Tibial nerve (tissue), 4 donors: ENCODE measurements around the gene DYNC1I1. TPM values are rescaled to one million over a fixed set of nuclear protein-coding genes. Genes with fewer than 3 reads are reported as not detected.

ENCODE experiments used
- DNase-seq, 2 donors: peaks; one replicate each; pipeline ENCODE4 v3.0.0-alpha.2; 2019; ENCODE audit warnings: low spot score in 2 of 2
- H3K27ac ChIP-seq, 4 donors: fragments of 200-600 bp; sonication (generic) in 3 of 4; one replicate each; pipeline ENCODE4 v1.5.1; 2017 to 2019; ENCODE audit warnings: mild to moderate bottlenecking in 1 of 4
- H3K27me3 ChIP-seq, 2 donors: fragments of 200-600 bp; sonication (generic) in 1 of 2; one replicate each; pipeline versions ENCODE4 v1.5.1 to v1.6.0; 2017 to 2019
- H3K36me3 ChIP-seq, 3 donors: fragments of 200-600 bp; sonication (generic); one replicate each; pipeline ENCODE4 v1.5.1; 2018 to 2019
- H3K4me1 ChIP-seq, 4 donors: fragments of 200-600 bp; sonication (generic) in 3 of 4; one replicate each; pipeline ENCODE4 v1.5.1; 2017 to 2019
- H3K4me3 ChIP-seq, 4 donors: fragments of 200-600 bp; sonication (generic) in 3 of 4; one replicate each; pipeline ENCODE4 v1.5.1; 2017 to 2019; ENCODE audit warnings: mild to moderate bottlenecking in 1 of 4, moderate library complexity in 1 of 4
- H3K9me3 ChIP-seq, 4 donors: fragments of 200-600 bp; sonication (generic) in 3 of 4; one replicate each; pipeline ENCODE4 v1.5.1; 2017 to 2019
- EP300 ChIP-seq, 2 donors: sonication (generic); formaldehyde crosslinking; IDR thresholded peaks; one replicate each; pipeline ENCODE4 v1.6.1; 2017; ENCODE audit warnings: antibody characterized with exemption in 2 of 2, mild to moderate bottlenecking in 1 of 2
- POLR2A ChIP-seq, 2 donors: fragments of 450-650 bp; IDR thresholded peaks; one replicate each; pipeline ENCODE4 v1.6.1; 2017; ENCODE audit warnings: antibody characterized with exemption in 2 of 2, mild to moderate bottlenecking in 2 of 2, moderate library complexity in 2 of 2
- WGBS, 2 donors: methylation state at CpG; one replicate each; pipeline ENCODE4 v1.1.5; 2018; 5-methylcytosine and 5-hydroxymethylcytosine counted together
- total RNA-seq, 4 donors: library from RNA; depleted of rRNA; stranded (reverse); fragments of >200 nt; gene quantifications; one replicate each; pipeline ENCODE4 v1.1.0, GENCODE V29; 2016
- TF ChIP-seq, protein P1 (sequence below), 5 experiments: fragments of 200-600 bp in 3 of 5; fragments of 450-650 bp in 2 of 5; sonication (generic) in 3 of 5; IDR thresholded peaks; one replicate each; pipeline ENCODE4 v1.5.1; 2016 to 2019; ENCODE audit warnings: antibody characterized with exemption in 5 of 5, mild to moderate bottlenecking in 3 of 5, moderate library complexity in 2 of 5

DYNC1I1 gene
- total RNA-seq, 4 donors from 2014 or later, result 5.5 to 12.0 (median 9.8) TPM

GRCh38 chr7:95875519-95875918 is 103.2 kb downstream of the DYNC1I1 start:
- peaks cover 0 to 5% (median 0%) of the 10 kb centered on the region in 4 donors for H3K4me1 ChIP-seq
- TF ChIP-seq, protein P1, sequence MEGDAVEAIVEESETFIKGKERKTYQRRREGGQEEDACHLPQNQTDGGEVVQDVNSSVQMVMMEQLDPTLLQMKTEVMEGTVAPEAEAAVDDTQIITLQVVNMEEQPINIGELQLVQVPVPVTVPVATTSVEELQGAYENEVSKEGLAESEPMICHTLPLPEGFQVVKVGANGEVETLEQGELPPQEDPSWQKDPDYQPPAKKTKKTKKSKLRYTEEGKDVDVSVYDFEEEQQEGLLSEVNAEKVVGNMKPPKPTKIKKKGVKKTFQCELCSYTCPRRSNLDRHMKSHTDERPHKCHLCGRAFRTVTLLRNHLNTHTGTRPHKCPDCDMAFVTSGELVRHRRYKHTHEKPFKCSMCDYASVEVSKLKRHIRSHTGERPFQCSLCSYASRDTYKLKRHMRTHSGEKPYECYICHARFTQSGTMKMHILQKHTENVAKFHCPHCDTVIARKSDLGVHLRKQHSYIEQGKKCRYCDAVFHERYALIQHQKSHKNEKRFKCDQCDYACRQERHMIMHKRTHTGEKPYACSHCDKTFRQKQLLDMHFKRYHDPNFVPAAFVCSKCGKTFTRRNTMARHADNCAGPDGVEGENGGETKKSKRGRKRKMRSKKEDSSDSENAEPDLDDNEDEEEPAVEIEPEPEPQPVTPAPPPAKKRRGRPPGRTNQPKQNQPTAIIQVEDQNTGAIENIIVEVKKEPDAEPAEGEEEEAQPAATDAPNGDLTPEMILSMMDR (IDR thresholded peaks at IDR 0.05), result no peak
- TF ChIP-seq EP300 (IDR thresholded peaks at IDR 0.05) (no peak), POLR2A (IDR thresholded peaks at IDR 0.05) (no peak)
- no peaks in the 10 kb centered on the region for H3K27me3 ChIP-seq

DNA sequence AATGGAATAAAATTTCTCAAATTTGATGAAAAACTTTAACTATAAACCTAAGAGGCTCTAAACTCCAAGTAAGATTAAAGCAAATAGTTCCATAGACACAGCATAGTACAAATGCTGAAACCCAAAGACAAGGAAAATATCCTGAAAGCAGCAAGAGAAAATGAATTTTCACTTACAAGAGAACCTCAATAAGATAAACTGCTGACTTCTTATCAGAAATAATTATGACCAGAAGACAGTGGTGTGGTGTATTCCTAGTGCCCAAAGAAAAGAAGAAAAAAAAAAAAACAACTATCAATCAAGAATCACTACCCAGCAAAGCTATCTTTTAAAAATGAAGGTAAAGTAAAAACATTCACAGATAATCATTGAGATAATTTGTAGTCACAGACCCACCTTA is 106.3 kb downstream of the DYNC1I1 start:
- H3K9me3 ChIP-seq, result peaks cover 0 to 10% (median 0%) of the 10 kb centered on the region in 4 donors
- H3K36me3 ChIP-seq, result no peaks in the 10 kb centered on the region
- DNase-seq, result no peak
- no peak overlapping the region for H3K4me3 ChIP-seq
- TF ChIP-seq EP300 (IDR thresholded peaks at IDR 0.05), result no peak
- TF ChIP-seq, protein P1 (IDR thresholded peaks at IDR 0.05), result no peak
- TF ChIP-seq POLR2A (IDR thresholded peaks at IDR 0.05), result no peak
- no peaks in the 10 kb centered on the region for H3K27me3 ChIP-seq
- no peaks in the 10 kb centered on the region for H3K4me1 ChIP-seq
- no peak overlapping the region for H3K27ac ChIP-seq

More at GRCh38 chr7:95875519-95875918, 103.2 kb downstream of the DYNC1I1 start:
- no peaks in the 10 kb centered on the region for H3K36me3 ChIP-seq
- no peak overlapping the region for H3K4me3 ChIP-seq
- no peak for DNase-seq
- no peak overlapping the region for H3K27ac ChIP-seq
- peaks cover 0 to 10% (median 0%) of the 10 kb centered on the region in 4 donors for H3K9me3 ChIP-seq

DNA sequence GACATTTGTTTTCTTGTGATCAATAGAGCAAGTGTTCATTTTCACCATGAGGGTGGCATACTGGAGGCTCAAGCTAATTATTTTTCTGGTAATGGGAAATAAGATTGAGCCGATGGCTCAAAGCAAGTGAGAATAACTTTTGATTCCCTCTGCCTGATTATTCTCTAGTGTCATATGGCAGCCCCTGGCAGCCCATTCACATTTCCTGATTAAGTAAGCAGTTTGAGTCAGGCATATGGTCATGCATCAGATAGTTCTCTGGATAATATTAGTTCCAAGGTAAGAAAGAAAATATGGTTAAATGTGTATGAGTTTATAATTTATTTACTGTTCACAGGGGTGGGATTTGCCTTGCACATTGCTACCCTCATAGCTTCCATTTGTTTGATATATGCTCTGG is 109.2 kb downstream of the DYNC1I1 start:
- Histone ChIP-seq H3K9me3 (peaks cover 0 to 10% (median 0%) of the 10 kb centered on the region in 4 donors), H3K27ac (no peak overlapping the region), H3K27me3 (no peaks in the 10 kb centered on the region), H3K36me3 (no peaks in the 10 kb centered on the region), H3K4me3 (no peak overlapping the region), H3K4me1 (no peaks in the 10 kb centered on the region)
- 44 to 58% methylated on average over 1 of the region's 1 CpG for WGBS, 2 donors
- DNase-seq, result no peak
- TF ChIP-seq POLR2A (IDR thresholded peaks at IDR 0.05), result no peak
- TF ChIP-seq EP300 (IDR thresholded peaks at IDR 0.05), result no peak
- TF ChIP-seq, protein P1 (IDR thresholded peaks at IDR 0.05), result no peak

DNA sequence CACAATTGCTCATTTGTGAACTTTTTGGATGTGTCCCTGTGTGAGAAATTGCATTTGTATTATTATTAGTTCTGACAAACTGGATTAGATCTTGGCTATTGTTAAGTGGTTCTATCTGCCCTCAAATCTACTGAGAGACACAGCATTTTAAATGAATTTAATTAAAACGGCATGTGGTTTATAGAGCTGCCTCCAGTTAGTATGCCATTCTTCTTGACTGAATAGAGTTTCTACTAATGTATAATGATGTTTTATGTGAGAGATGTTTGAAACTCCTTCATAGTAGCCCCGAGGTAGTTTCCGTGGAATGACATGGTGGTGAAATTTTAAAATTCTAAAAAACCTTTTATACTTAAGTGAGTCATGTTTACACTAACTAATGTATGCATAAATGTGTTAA is 110.9 kb downstream of the DYNC1I1 start:
- no peak for DNase-seq
- H3K36me3 ChIP-seq, result no peaks in the 10 kb centered on the region
- peaks cover 0 to 5% (median 0%) of the 10 kb centered on the region in 4 donors for H3K9me3 ChIP-seq
- H3K27me3 ChIP-seq, result no peaks in the 10 kb centered on the region
- H3K4me1 ChIP-seq, result no peaks in the 10 kb centered on the region
- no peak overlapping the region for H3K27ac ChIP-seq
- TF ChIP-seq, protein P1 (IDR thresholded peaks at IDR 0.05), result no peak
- TF ChIP-seq POLR2A (IDR thresholded peaks at IDR 0.05) (no peak), EP300 (IDR thresholded peaks at IDR 0.05) (no peak)
- WGBS, 2 donors, result 63 to 72% methylated on average over 3 of the region's 3 CpGs
- H3K4me3 ChIP-seq, result no peak overlapping the region

GRCh38 chr7:95886501-95887090 is 114.2 kb downstream of the DYNC1I1 start:
- Histone ChIP-seq H3K4me3 (no peak overlapping the region), H3K27ac (no peak overlapping the region), H3K9me3 (no peaks in the 10 kb centered on the region), H3K4me1 (no peaks in the 10 kb centered on the region), H3K27me3 (no peaks in the 10 kb centered on the region), H3K36me3 (no peaks in the 10 kb centered on the region)
- TF ChIP-seq POLR2A (IDR thresholded peaks at IDR 0.05), result no peak
- TF ChIP-seq, protein P1 (IDR thresholded peaks at IDR 0.05), result no peak
- DNase-seq, result no peak
- 12 to 20% methylated on average over 4 of the region's 4 CpGs for WGBS, 2 donors
